GM12878 (cell line): ENCODE data around the gene KHDRBS2. TPM values are rescaled to one million over a fixed set of nuclear protein-coding genes. Genes with fewer than 3 reads are reported as not detected.

Experiments
- ATAC-seq: fragments of 200-7000 bp; cut with Tn5 transposase; 3 replicates; pipeline ENCODE4 v1.9.1; 2020; ENCODE audit warnings: mild to moderate bottlenecking, moderate library complexity
- BruUV-seq: library from RNA; stranded (reverse); fragments of 400-500 nt; replicated peaks from 2 replicates; lab custom pipeline; 2021; lab: Mats Ljungman, UMichigan
- CTCF ChIA-PET: fragments of 300-600 bp; sonication (Branson Sonifier 250); formaldehyde crosslinking; extraction: SDS; loops from one replicate; lab custom pipeline; 2021; ENCODE audit warnings: inconsistent platforms; lab: Yijun Ruan, JAX
- POLR2A ChIA-PET: fragments of 350-600 bp; formaldehyde crosslinking; extraction: SDS; loops from one replicate; lab custom pipeline; 2021; ENCODE audit warnings: inconsistent platforms; lab: Charles Lee
- RAD21 ChIA-PET: fragments of 300-600 bp; sonication (Branson Sonifier 250); formaldehyde crosslinking; loops from one replicate; lab custom pipeline; 2023; ENCODE audit warnings: antibody characterized with exemption; ENCODE audit not compliant: unreplicated experiment; lab: Charles Lee
- SMC1A ChIA-PET: fragments of 300-600 bp; sonication (Branson Sonifier 250); formaldehyde crosslinking; loops from one replicate; lab custom pipeline; 2023; ENCODE audit not compliant: unreplicated experiment, uncharacterized antibody; lab: Charles Lee
- DNase-seq: peaks from one replicate; pipeline ENCODE4 v3.0.0-alpha.2; 2011; ENCODE audit warnings: low read depth, low spot score
- FAIRE-seq: peaks from 3 replicates; lab custom pipeline; 2011; peaks lifted over from hg19 to GRCh38; lab: Jason Lieb, UNC
- H2AFZ ChIP-seq: 2 replicates; pipeline ENCODE4 v1.6.0; 2011; ENCODE audit warnings: low read depth, low read length, control low read depth; ENCODE audit not compliant: control insufficient read depth
- H3K27ac ChIP-seq: 2 replicates; pipeline ENCODE4 v1.5.1; 2011; ENCODE audit warnings: control low read depth; ENCODE audit not compliant: control insufficient read depth, insufficient read depth
- H3K27me3 ChIP-seq, 2 experiments: replicated peaks in 1 of 2; 2 replicates each; pipeline versions ENCODE4 v1.6.0 to v1.6.1; 2011; ENCODE audit warnings: low read length in 1 of 2; ENCODE audit not compliant: control insufficient read depth in 2 of 2, insufficient read depth in 2 of 2
- H3K36me3 ChIP-seq, 2 experiments: 2 replicates each; pipeline ENCODE4 v1.5.1; 2011; ENCODE audit warnings: low read length in 1 of 2; ENCODE audit not compliant: control insufficient read depth in 2 of 2, insufficient read depth in 2 of 2
- H3K4me1 ChIP-seq: 2 replicates; pipeline ENCODE4 v1.6.1; 2011; ENCODE audit warnings: mild to moderate bottlenecking, low read length, moderate library complexity, mixed read lengths; ENCODE audit not compliant: control insufficient read depth, insufficient read depth
- H3K4me2 ChIP-seq: 2 replicates; pipeline ENCODE4 v1.6.0; 2011; ENCODE audit warnings: control low read depth; ENCODE audit not compliant: control insufficient read depth, insufficient read depth
- H3K4me3 ChIP-seq: fragments of 200-600 bp; sonication (generic); 2 replicates; pipeline ENCODE4 v1.5.1; 2016
- H3K79me2 ChIP-seq: 2 replicates; pipeline ENCODE4 v1.6.0; 2011; ENCODE audit warnings: low read length; ENCODE audit not compliant: control insufficient read depth, insufficient read depth
- H3K9ac ChIP-seq: 2 replicates; pipeline ENCODE4 v1.8.0; 2011; ENCODE audit warnings: low read length, control low read depth, mixed read lengths; ENCODE audit not compliant: control insufficient read depth, insufficient read depth
- H3K9me3 ChIP-seq: replicated peaks from 3 replicates; pipeline ENCODE4 v1.5.1; 2011; ENCODE audit warnings: mild to moderate bottlenecking, low read length; ENCODE audit not compliant: control insufficient read depth, insufficient read depth
- H4K20me1 ChIP-seq: 2 replicates; pipeline ENCODE4 v1.6.0; 2011; ENCODE audit not compliant: control insufficient read depth, insufficient read depth
- BCL11A ChIP-seq: IDR thresholded peaks from 2 replicates; pipeline ENCODE4 v1.6.1; 2011; ENCODE audit warnings: low read depth, low read length
- CHD2 ChIP-seq: IDR thresholded peaks from 2 replicates; pipeline ENCODE4 v1.6.1; 2011; ENCODE audit warnings: low read depth, low read length, improper control_type of control experiment, borderline replicate concordance
- ELK1 ChIP-seq: IDR thresholded peaks from 2 replicates; pipeline ENCODE4 v1.6.1; 2012; ENCODE audit warnings: low read depth, low read length, improper control_type of control experiment
- EZH2 ChIP-seq: IDR thresholded peaks from 2 replicates; pipeline ENCODE4 v1.6.1; 2012; ENCODE audit warnings: low read depth, mild to moderate bottlenecking, control low read depth, inconsistent platforms, low read length, borderline replicate concordance; ENCODE audit not compliant: control insufficient read depth
- IKZF2 ChIP-seq, 2 experiments: fragments of 450-650 bp; IDR thresholded peaks; 2 replicates each; pipeline ENCODE4 v1.6.1; 2017; ENCODE audit warnings: mild to moderate bottlenecking in 2 of 2, moderate library complexity in 2 of 2
- JUND ChIP-seq: IDR thresholded peaks from 2 replicates; pipeline ENCODE4 v1.6.1; 2012; ENCODE audit warnings: low read depth, mild to moderate bottlenecking, low read length, improper control_type of control experiment, moderate library complexity
- KAT2A ChIP-seq: conservative IDR thresholded peaks from 2 replicates; pipeline ENCODE4 v1.6.1; 2011; ENCODE audit warnings: low read depth, low read length; ENCODE audit not compliant: control insufficient read depth
- POU2F2 ChIP-seq: IDR thresholded peaks from 3 replicates; pipeline ENCODE4 v1.6.1; 2011; ENCODE audit warnings: low read depth, mild to moderate bottlenecking, low read length, borderline replicate concordance
- RAD21 ChIP-seq: IDR thresholded peaks from 2 replicates; pipeline ENCODE4 v1.6.1; 2011; ENCODE audit warnings: mild to moderate bottlenecking, low read depth, low read length, moderate library complexity; ENCODE audit not compliant: insufficient read depth
- SMAD5 ChIP-seq: IDR thresholded peaks from 2 replicates; pipeline ENCODE4 v1.6.1; 2016; ENCODE audit warnings: antibody characterized with exemption, low read depth
- SPI1 ChIP-seq: IDR thresholded peaks from 2 replicates; pipeline ENCODE4 v1.6.1; 2011; ENCODE audit warnings: low read depth, mild to moderate bottlenecking, low read length, moderate library complexity, borderline replicate concordance; ENCODE audit not compliant: insufficient read depth
- TCF12 ChIP-seq: IDR thresholded peaks from 2 replicates; pipeline ENCODE4 v1.6.1; 2011; ENCODE audit warnings: low read depth, mild to moderate bottlenecking, low read length
- TCF7 ChIP-seq: IDR thresholded peaks from 2 replicates; pipeline ENCODE4 v1.6.1; 2014; ENCODE audit warnings: antibody characterized with exemption, borderline replicate concordance
- WRNIP1 ChIP-seq: IDR thresholded peaks from 2 replicates; pipeline ENCODE4 v1.6.1; 2011; ENCODE audit warnings: low read depth, low read length, improper control_type of control experiment, borderline replicate concordance
- YY1 ChIP-seq: IDR thresholded peaks from 2 replicates; pipeline ENCODE4 v1.6.1; 2011; ENCODE audit warnings: low read depth, mild to moderate bottlenecking, low read length
- WGBS: methylation state at CpG from one replicate; pipeline ENCODE4 v1.1.6; 2016; ENCODE audit warnings: low lambda C conversion rate; ENCODE audit not compliant: insufficient replicate concordance, insufficient coverage; ENCODE audit errors: missing lambda C conversion rate; 5-methylcytosine and 5-hydroxymethylcytosine counted together
- in situ Hi-C: fragments of 300-500 bp; cut with MboI; formaldehyde crosslinking; loops from 9 replicates; pipeline ENCODE4 v1.14.3; 2018; ENCODE audit warnings: mixed read lengths
- intact Hi-C: fragments of 100-400 bp; cut with micrococcal nuclease; formaldehyde crosslinking; loops from one replicate; pipeline ENCODE4 v1.14.2; 2022; ENCODE audit not compliant: unreplicated experiment
- polyA plus RNA-seq, 11 experiments: library from polyadenylated mRNA; depleted of rRNA in 4 of 11; unstranded in 6 of 11; stranded (reverse) in 5 of 11; fragments of >200 nt; fragmentation: Nextera tagmentation in 4 of 11; fragmentation: Illumina TruSeq in 1 of 11; extraction: Ambion mirVana in 4 of 11; extraction: Trizol in 1 of 11; gene quantifications; 1 replicate in 1 of 11; 2 replicates in 10 of 11; pipeline versions ENCODE4 v1.2.1 to v1.2.3, GENCODE V29; 2011 to 2016; ENCODE audit warnings: inconsistent platforms in 2 of 11, missing spikeins in 2 of 11, low read depth in 1 of 11
- total RNA-seq, 4 experiments: library from RNA; depleted of rRNA in 3 of 4; stranded (reverse); fragments of >200 nt in 3 of 4; fragmentation: Illumina TruSeq in 1 of 4; extraction: Trizol in 1 of 4; gene quantifications; 2 replicates each; pipeline versions ENCODE4 v1.2.1 to v1.2.3, GENCODE V29; 2013 to 2021

KHDRBS2 gene
- total and polyA plus RNA-seq, 10 of the 15 experiments (the other 5 are each of a cell fraction or from before 2014, with no cell fraction given) = 0.11 to 0.56 TPM; not detected in 8

GRCh38 chr6:61887423-61887822 is 398.6 kb downstream of the KHDRBS2 start:
- SMC1A ChIA-PET = interaction anchor here (1.4 to 1.8 kb wide), 2 partner anchors 13 to 1385 kb away, joined by 3 to 4 read pairs; no protein-coding TSS in a partner anchor
- CTCF ChIA-PET = interaction anchor here (0.7 to 1.7 kb wide), 8 partner anchors 9 to 1915 kb away, joined by 3 to 7 read pairs (median 4); no protein-coding TSS in a partner anchor
- H3K27ac ChIP-seq = no peak overlapping the region
- H3K27me3 ChIP-seq = no peaks in the 10 kb centered on the region
- no peaks in the 10 kb centered on the region for H3K79me2 ChIP-seq
- no peaks in the 10 kb centered on the region for H3K4me1 ChIP-seq
- no peak for FAIRE-seq
- H4K20me1 ChIP-seq = no peaks in the 10 kb centered on the region
- no peak for ATAC-seq
- in situ Hi-C loops (no loop called here), intact Hi-C loops (no loop called here)
- H3K4me2 ChIP-seq = no peak overlapping the region
- TF ChIP-seq BCL11A (no peak), RAD21 (no peak), JUND (no peak), YY1 (no peak), SMAD5 (no peak), EZH2 (no peak), IKZF2 (IDR thresholded peaks at IDR 0.05) (no peak), POU2F2 (no peak), TCF12 (no peak), TCF7 (no peak), CHD2 (no peak), SPI1 (no peak), WRNIP1 (no peak), KAT2A (no peak), ELK1 (no peak)
- no peak for DNase-seq
- no peak overlapping the region for H3K4me3 ChIP-seq
- BruUV-seq = no TSS peak
- WGBS = 0% methylated on average over 1 of the region's 1 CpG
- RAD21 ChIA-PET = interaction anchor here (1.0 kb wide), 1 partner anchor 13 kb away, joined by 3 read pairs; no protein-coding TSS in a partner anchor
- H2AFZ ChIP-seq = no peak overlapping the region
- H3K36me3 ChIP-seq = no peaks in the 10 kb centered on the region
- no peak overlapping the region for H3K9ac ChIP-seq
- POLR2A ChIA-PET = no interaction called here
- H3K9me3 ChIP-seq = no peaks in the 10 kb centered on the region
